Measurements from ENCODE around the gene IFT81.

The IFT81 gene, protein sequence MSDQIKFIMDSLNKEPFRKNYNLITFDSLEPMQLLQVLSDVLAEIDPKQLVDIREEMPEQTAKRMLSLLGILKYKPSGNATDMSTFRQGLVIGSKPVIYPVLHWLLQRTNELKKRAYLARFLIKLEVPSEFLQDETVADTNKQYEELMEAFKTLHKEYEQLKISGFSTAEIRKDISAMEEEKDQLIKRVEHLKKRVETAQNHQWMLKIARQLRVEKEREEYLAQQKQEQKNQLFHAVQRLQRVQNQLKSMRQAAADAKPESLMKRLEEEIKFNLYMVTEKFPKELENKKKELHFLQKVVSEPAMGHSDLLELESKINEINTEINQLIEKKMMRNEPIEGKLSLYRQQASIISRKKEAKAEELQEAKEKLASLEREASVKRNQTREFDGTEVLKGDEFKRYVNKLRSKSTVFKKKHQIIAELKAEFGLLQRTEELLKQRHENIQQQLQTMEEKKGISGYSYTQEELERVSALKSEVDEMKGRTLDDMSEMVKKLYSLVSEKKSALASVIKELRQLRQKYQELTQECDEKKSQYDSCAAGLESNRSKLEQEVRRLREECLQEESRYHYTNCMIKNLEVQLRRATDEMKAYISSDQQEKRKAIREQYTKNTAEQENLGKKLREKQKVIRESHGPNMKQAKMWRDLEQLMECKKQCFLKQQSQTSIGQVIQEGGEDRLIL

GRCh38 chr12:110124269-110124995, at the start of gene IFT81:
Gene IFT81, plus strand, starts transcription at chr12:110124357. Its CDS starts 3,024 bp downstream, at chr12:110127381.
- H3K27ac ChIP-seq, result peak within 1 kb of the TSS; percentile 68
- H3K27me3 ChIP-seq, result peaks cover 32% of the 10 kb centered on the region
- TF ChIP-seq CTCF (IDR thresholded peaks at IDR 0.05), result peak; percentile 21
- peaks cover 9 to 12% of the 10 kb centered on the region in 2 experiments for H3K4me1 ChIP-seq (ENCODE audit: control insufficient read depth in 1 of 2, insufficient read depth in 1 of 2, low read depth in 1 of 2, low read length in 1 of 2)
- no peaks in the 10 kb centered on the region for H3K9me3 ChIP-seq
- peak within 1 kb of the TSS; percentile 94 to 95 for H3K4me3 ChIP-seq (ENCODE audit: low read depth in 1 of 2, low read length in 1 of 2)
- no peaks in the 10 kb centered on the region for H3K36me3 ChIP-seq

DNA sequence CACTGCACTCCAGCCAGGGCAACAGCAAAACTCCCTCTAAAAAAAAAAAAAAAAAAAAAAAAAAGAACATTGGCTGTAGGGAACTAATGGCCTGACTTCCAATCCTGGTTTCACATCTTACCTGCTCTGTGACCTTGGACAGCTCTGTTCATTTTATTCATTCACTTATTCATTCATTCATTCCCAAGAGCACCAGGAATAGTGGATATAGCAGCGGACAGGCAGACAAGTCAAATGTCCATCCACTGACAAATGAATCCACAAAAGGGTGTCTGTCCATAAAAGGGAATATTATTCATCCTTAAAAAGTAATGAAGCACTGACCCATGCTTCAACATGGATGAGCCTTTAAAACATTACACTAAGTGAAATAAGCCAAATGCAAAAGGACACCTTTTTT, 48.3 kb upstream of the IFT81 start:
- H3K4me3 ChIP-seq (ENCODE audit: low read depth in 1 of 2, low read length in 1 of 2), result no peak overlapping the region
- no peak for TF ChIP-seq CTCF (IDR thresholded peaks at IDR 0.05)
- no peaks in the 10 kb centered on the region for H3K9me3 ChIP-seq
- peaks cover 28% of the 10 kb centered on the region for H3K27me3 ChIP-seq
- H3K4me1 ChIP-seq (ENCODE audit: control insufficient read depth in 1 of 2, insufficient read depth in 1 of 2, low read depth in 1 of 2, low read length in 1 of 2), result peaks cover 15 to 18% of the 10 kb centered on the region in 2 experiments
- H3K27ac ChIP-seq, result no peak overlapping the region
- H3K36me3 ChIP-seq, result no peaks in the 10 kb centered on the region

DNA sequence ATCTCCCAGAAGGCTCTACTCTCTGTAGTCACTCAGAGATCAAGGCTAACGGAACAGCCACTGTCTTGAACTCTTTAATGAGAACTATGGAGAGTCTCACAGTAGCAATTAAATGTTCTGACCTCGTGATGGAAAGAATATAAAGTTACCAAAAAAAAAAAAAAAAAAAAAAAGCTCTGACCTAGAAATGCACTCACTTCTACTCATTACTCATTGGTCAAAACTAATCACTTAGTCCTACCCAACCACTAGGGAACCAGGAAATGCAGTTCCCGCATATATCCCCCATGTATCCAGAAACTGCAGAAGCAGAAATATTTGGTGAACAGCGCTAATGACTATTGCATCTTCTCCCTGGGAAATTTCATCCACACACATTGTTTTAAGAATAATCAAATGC, 46.4 kb upstream of the IFT81 start:
- no peak overlapping the region for H3K27ac ChIP-seq
- no peak overlapping the region for H3K4me3 ChIP-seq (ENCODE audit: low read depth in 1 of 2, low read length in 1 of 2)
- peaks cover 21% of the 10 kb centered on the region for H3K27me3 ChIP-seq
- H3K36me3 ChIP-seq, result no peaks in the 10 kb centered on the region
- TF ChIP-seq CTCF (IDR thresholded peaks at IDR 0.05), result no peak
- H3K4me1 ChIP-seq (ENCODE audit: control insufficient read depth in 1 of 2, insufficient read depth in 1 of 2, low read depth in 1 of 2, low read length in 1 of 2), result peaks cover 15 to 18% of the 10 kb centered on the region in 2 experiments
- no peaks in the 10 kb centered on the region for H3K9me3 ChIP-seq

DNA sequence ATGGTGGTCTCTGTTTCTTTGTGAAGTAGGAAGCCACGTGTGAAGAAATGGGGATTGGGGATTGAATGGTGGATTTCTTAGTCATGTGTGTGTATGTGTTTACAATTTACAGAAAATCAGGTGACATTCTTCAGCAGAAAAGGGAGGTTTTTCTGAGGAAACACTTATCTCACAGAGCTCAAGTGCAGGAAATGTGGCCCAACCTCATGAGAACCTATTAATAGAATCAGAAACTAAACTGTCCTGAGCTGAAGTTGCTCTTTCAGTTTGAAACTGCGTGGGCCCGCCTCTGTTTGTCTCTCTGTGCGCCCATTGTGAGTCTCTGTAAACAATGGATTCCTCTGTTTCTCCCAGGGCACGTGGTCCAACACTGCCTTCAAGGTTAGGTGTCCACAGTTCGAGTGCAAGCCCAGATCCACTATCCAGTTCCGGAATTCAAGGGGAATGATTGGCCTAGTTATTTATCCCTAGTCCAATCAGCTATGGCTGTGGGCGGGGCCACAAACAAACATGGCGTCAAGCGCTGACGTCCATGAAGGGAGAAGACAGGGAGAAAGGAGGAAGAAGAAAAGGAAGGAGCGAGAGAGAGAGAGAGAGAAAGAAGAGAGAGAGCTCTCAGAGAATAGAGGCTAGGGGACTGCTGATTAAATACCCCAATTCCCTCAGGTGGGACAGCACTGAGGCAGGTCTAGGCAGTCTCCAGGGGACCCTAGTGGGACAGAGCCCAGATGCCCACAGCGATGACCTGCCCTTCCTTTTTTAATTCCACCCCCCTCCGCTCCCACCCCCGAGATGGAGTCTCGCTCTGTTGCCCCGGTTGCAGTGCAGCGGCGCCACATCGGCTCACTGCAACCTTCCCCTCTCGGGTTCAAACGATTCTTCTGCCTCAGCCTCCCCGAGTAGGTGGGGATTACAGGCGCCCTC, 44.4 kb upstream of the IFT81 start:
- H3K4me3 ChIP-seq (ENCODE audit: low read depth in 1 of 2, low read length in 1 of 2), result peak overlapping the region; percentile 56 to 66
- TF ChIP-seq CTCF (IDR thresholded peaks at IDR 0.05), result no peak
- H3K27me3 ChIP-seq, result peaks cover 2% of the 10 kb centered on the region
- no peaks in the 10 kb centered on the region for H3K36me3 ChIP-seq
- H3K27ac ChIP-seq, result peak overlapping the region; percentile 31
- H3K4me1 ChIP-seq (ENCODE audit: control insufficient read depth in 1 of 2, insufficient read depth in 1 of 2, low read depth in 1 of 2, low read length in 1 of 2), result peaks cover 9 to 10% of the 10 kb centered on the region in 2 experiments
- H3K9me3 ChIP-seq, result no peaks in the 10 kb centered on the region

- Histone ChIP-seq H3K9me3 (no peaks in the 10 kb centered on the region), H3K27ac (no peak overlapping the region), H3K27me3 (no peaks in the 10 kb centered on the region), H3K36me3 (no peaks in the 10 kb centered on the region), H3K4me3 (ENCODE audit: low read depth in 1 of 2, low read length in 1 of 2) (peak overlapping the region in 1 of 2 experiments; percentile 56), H3K4me1 (ENCODE audit: control insufficient read depth in 1 of 2, insufficient read depth in 1 of 2, low read depth in 1 of 2, low read length in 1 of 2) (peaks cover 9 to 10% of the 10 kb centered on the region in 2 experiments)
- no peak for TF ChIP-seq CTCF (IDR thresholded peaks at IDR 0.05)
Observed at GRCh38 chr12:110080410-110080809, 43.7 kb upstream of the IFT81 start.

All from neutrophil (primary cell).